OCI-LY3 (cell line): ENCODE results near the gene KLHL34.

Experiments
- EZH2phosphoT487 ChIP-seq: fragments of 200-600 bp; shearing (Covaris generic); IDR thresholded peaks from 2 replicates; pipeline ENCODE4 v1.6.1; 2018; ENCODE audit warnings: antibody characterized with exemption, mixed run types, low read depth
- TF ChIP-seq, protein P1 (sequence below): fragments of 200-600, 300-600 bp; sonication (generic); IDR thresholded peaks from 2 replicates; pipeline ENCODE4 v1.5.1; 2014; ENCODE audit warnings: antibody characterized with exemption, low read length, low read depth

DNA sequence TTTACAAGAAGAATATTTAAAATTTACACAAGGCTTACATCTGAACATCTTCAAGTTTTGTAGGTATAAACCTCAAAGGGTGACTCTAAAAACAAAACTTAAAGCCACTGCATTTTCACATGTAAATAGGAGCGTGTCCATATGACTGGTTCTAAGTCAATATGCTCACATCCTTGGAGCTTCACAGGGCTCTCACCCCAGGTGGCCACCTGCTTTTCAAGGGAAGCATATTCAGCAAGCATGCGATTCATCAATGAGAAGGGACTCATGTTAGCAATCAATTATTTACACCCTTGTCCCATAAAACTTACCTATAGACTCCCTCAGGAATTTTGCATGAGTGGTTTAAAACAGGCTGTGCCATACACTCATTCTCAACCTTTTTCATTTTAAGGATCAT lies 17.8 kb upstream of the KLHL34 start:
- TF ChIP-seq, protein P1, sequence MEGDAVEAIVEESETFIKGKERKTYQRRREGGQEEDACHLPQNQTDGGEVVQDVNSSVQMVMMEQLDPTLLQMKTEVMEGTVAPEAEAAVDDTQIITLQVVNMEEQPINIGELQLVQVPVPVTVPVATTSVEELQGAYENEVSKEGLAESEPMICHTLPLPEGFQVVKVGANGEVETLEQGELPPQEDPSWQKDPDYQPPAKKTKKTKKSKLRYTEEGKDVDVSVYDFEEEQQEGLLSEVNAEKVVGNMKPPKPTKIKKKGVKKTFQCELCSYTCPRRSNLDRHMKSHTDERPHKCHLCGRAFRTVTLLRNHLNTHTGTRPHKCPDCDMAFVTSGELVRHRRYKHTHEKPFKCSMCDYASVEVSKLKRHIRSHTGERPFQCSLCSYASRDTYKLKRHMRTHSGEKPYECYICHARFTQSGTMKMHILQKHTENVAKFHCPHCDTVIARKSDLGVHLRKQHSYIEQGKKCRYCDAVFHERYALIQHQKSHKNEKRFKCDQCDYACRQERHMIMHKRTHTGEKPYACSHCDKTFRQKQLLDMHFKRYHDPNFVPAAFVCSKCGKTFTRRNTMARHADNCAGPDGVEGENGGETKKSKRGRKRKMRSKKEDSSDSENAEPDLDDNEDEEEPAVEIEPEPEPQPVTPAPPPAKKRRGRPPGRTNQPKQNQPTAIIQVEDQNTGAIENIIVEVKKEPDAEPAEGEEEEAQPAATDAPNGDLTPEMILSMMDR = no peak
- no peak for TF ChIP-seq EZH2phosphoT487
